Neuronal stem cell (in vitro differentiated cells): ENCODE measurements around the gene ZNF565.

ENCODE experiments used
- DNase-seq: peaks from one replicate; pipeline ENCODE4 v3.0.0-alpha.2; 2013; ENCODE audit warnings: low spot score
- H2AFZ ChIP-seq: one replicate; pipeline ENCODE4 v1.6.1; 2013; ENCODE audit warnings: mild to moderate bottlenecking, low read length, inconsistent platforms
- H2AK5ac ChIP-seq: 2 replicates; pipeline ENCODE4 v1.6.1; 2013; ENCODE audit warnings: low read depth, mild to moderate bottlenecking, inconsistent platforms, low read length, moderate library complexity, mixed read lengths
- H2BK120ac ChIP-seq: 2 replicates; pipeline ENCODE4 v1.6.1; 2013; ENCODE audit warnings: low read depth, mild to moderate bottlenecking, inconsistent platforms, low read length, moderate library complexity, mixed read lengths
- H2BK12ac ChIP-seq: one replicate; pipeline ENCODE4 v1.6.1; 2013; ENCODE audit warnings: low read length, inconsistent platforms
- H2BK15ac ChIP-seq: 2 replicates; pipeline ENCODE4 v1.6.1; 2013; ENCODE audit warnings: mild to moderate bottlenecking, low read length, inconsistent platforms, mixed read lengths
- H2BK5ac ChIP-seq: one replicate; pipeline ENCODE4 v1.6.1; 2013; ENCODE audit warnings: inconsistent platforms, mild to moderate bottlenecking, low read length, moderate library complexity
- H3K14ac ChIP-seq: one replicate; pipeline ENCODE4 v1.6.1; 2013; ENCODE audit warnings: low read length, inconsistent platforms
- H3K18ac ChIP-seq: 2 replicates; pipeline ENCODE4 v1.6.1; 2013; ENCODE audit warnings: low read length, inconsistent platforms
- H3K23ac ChIP-seq: 2 replicates; pipeline ENCODE4 v1.6.1; 2013; ENCODE audit warnings: low read depth, mild to moderate bottlenecking, mixed read lengths, low read length, inconsistent platforms; ENCODE audit not compliant: poor library complexity
- H3K27ac ChIP-seq: replicated peaks from 3 replicates; pipeline ENCODE4 v1.5.1; 2013; ENCODE audit warnings: low read length, inconsistent platforms
- H3K27me3 ChIP-seq, 3 experiments: 2 replicates each; pipeline ENCODE4 v1.6.1; 2013; ENCODE audit warnings: low read length in 3 of 3, mild to moderate bottlenecking in 2 of 3, inconsistent platforms in 1 of 3, low read depth in 1 of 3, mixed read lengths in 1 of 3, moderate library complexity in 1 of 3; ENCODE audit not compliant: control insufficient read depth in 3 of 3, insufficient read depth in 3 of 3
- H3K36me3 ChIP-seq, 2 donors: replicated peaks in 1 of 2; 2 replicates each; pipeline ENCODE4 v1.6.1; 2013; ENCODE audit warnings: low read length in 2 of 2; ENCODE audit not compliant: control insufficient read depth in 2 of 2, insufficient read depth in 2 of 2
- H3K4ac ChIP-seq: 2 replicates; pipeline ENCODE4 v1.6.1; 2013; ENCODE audit warnings: inconsistent platforms, mild to moderate bottlenecking, low read length, moderate library complexity
- H3K4me1 ChIP-seq, 2 donors: 1 replicate in 1 of 2; 2 replicates in 1 of 2; pipeline ENCODE4 v1.6.1; 2013; ENCODE audit warnings: low read length in 2 of 2, low read depth in 1 of 2; ENCODE audit not compliant: control insufficient read depth in 2 of 2, insufficient read depth in 1 of 2
- H3K4me2 ChIP-seq: one replicate; pipeline ENCODE4 v1.6.1; 2013; ENCODE audit warnings: mild to moderate bottlenecking, low read length, inconsistent platforms; ENCODE audit not compliant: insufficient read depth, poor library complexity, severe bottlenecking
- H3K4me3 ChIP-seq, 2 donors: 2 replicates each; pipeline ENCODE4 v1.5.1; 2013; ENCODE audit warnings: low read length in 2 of 2, mild to moderate bottlenecking in 2 of 2, inconsistent platforms in 1 of 2, moderate library complexity in 1 of 2
- H3K79me1 ChIP-seq: one replicate; pipeline ENCODE4 v1.6.1; 2013; ENCODE audit warnings: low read depth, mild to moderate bottlenecking, inconsistent platforms, low read length, moderate library complexity
- H3K9ac ChIP-seq: one replicate; pipeline ENCODE4 v1.6.1; 2013; ENCODE audit warnings: mild to moderate bottlenecking, low read depth, low read length, inconsistent platforms; ENCODE audit not compliant: poor library complexity
- H3K9me3 ChIP-seq, 2 donors: replicated peaks in 1 of 2; 2 replicates each; pipeline versions ENCODE3 to v1.6.1; 2013; ENCODE audit warnings: low read length in 2 of 2, mild to moderate bottlenecking in 2 of 2, inconsistent platforms in 1 of 2, low read depth in 1 of 2, mixed read lengths in 1 of 2, moderate library complexity in 1 of 2; ENCODE audit not compliant: control insufficient read depth in 2 of 2, insufficient read depth in 1 of 2
- H4K8ac ChIP-seq: one replicate; pipeline ENCODE4 v1.6.1; 2013; ENCODE audit warnings: low read depth, mild to moderate bottlenecking, inconsistent platforms, low read length, moderate library complexity
- H4K91ac ChIP-seq: one replicate; pipeline ENCODE4 v1.6.1; 2013; ENCODE audit warnings: low read length, low read depth, mild to moderate bottlenecking, inconsistent platforms; ENCODE audit not compliant: poor library complexity
- WGBS, 2 donors: extraction: QIAGEN DNeasy Blood & Tissue Kit; methylation state at CpG; one replicate each; pipeline ENCODE4 v1.1.7; 2013; ENCODE audit warnings: missing lambda C conversion rate in 2 of 2, mixed read lengths in 1 of 2; ENCODE audit not compliant: insufficient read length in 2 of 2, insufficient replicate concordance in 1 of 2; ENCODE audit errors: extremely low coverage in 2 of 2; 5-methylcytosine and 5-hydroxymethylcytosine counted together

ZNF565 gene

GRCh38 chr19:36203293-36203692 is 11.2 kb downstream of the ZNF565 start:
- no peaks in the 10 kb centered on the region for H3K4me1 ChIP-seq
- no peak overlapping the region for H3K4me2 ChIP-seq
- H4K91ac ChIP-seq = no peak overlapping the region
- H3K18ac ChIP-seq = no peak overlapping the region
- no peak overlapping the region for H3K9ac ChIP-seq
- H4K8ac ChIP-seq = no peak overlapping the region
- no peak overlapping the region for H3K27ac ChIP-seq
- H2BK120ac ChIP-seq = no peak overlapping the region
- H3K36me3 ChIP-seq = peaks cover 0 to 8% of the 10 kb centered on the region in 2 donors
- no peak for DNase-seq
- H3K14ac ChIP-seq = no peak overlapping the region
- no peak overlapping the region for H3K23ac ChIP-seq
- H3K4me3 ChIP-seq = no peak overlapping the region
- no peaks in the 10 kb centered on the region for H3K27me3 ChIP-seq
- no peak overlapping the region for H2AK5ac ChIP-seq
- no peak overlapping the region for H2BK5ac ChIP-seq
- H2BK12ac ChIP-seq = no peak overlapping the region
- no peak overlapping the region for H2AFZ ChIP-seq
- H2BK15ac ChIP-seq = no peak overlapping the region
- no peak overlapping the region for H3K4ac ChIP-seq
- WGBS, 2 donors = no CpG with 5 or more reads among the region's 4 CpGs
- H3K79me1 ChIP-seq = no peaks in the 10 kb centered on the region
- no peaks in the 10 kb centered on the region for H3K9me3 ChIP-seq

DNA sequence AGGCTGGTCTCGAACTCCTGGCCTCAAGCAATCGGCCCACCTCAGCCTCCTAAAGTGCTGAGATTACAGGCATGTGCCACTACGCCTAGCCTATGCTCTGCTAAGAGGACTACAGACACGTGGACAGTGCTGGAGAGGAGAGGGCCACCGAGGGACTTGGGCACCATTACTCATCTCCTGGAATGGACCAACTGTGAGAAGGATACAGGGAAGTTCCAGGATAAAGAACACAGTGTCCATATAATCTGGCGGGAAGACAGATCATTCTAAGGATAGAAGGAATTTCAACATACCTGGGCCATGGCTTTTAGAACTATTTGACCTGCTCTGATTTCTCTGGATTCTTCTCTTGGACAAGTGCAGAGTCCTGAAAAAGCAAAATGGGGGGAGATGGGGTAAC is 12.8 kb downstream of the ZNF565 start:
- H3K79me1 ChIP-seq = no peaks in the 10 kb centered on the region
- no peak overlapping the region for H3K27ac ChIP-seq
- no peak overlapping the region for H2AFZ ChIP-seq
- no peak overlapping the region for H2BK120ac ChIP-seq
- H3K4me3 ChIP-seq = no peak overlapping the region
- H2BK15ac ChIP-seq = no peak overlapping the region
- H2AK5ac ChIP-seq = no peak overlapping the region
- no peak overlapping the region for H3K14ac ChIP-seq
- no peak overlapping the region for H3K18ac ChIP-seq
- no peak overlapping the region for H2BK5ac ChIP-seq
- H4K8ac ChIP-seq = no peak overlapping the region
- no peak overlapping the region for H2BK12ac ChIP-seq
- no peak overlapping the region for H4K91ac ChIP-seq
- H3K4me1 ChIP-seq = no peaks in the 10 kb centered on the region
- no CpG with 5 or more reads among the region's 6 CpGs for WGBS, 2 donors
- no peaks in the 10 kb centered on the region for H3K27me3 ChIP-seq
- no peaks in the 10 kb centered on the region for H3K9me3 ChIP-seq
- no peak overlapping the region for H3K4ac ChIP-seq
- DNase-seq = no peak
- H3K23ac ChIP-seq = no peak overlapping the region
- peaks cover 0 to 8% of the 10 kb centered on the region in 2 donors for H3K36me3 ChIP-seq
- no peak overlapping the region for H3K9ac ChIP-seq
- no peak overlapping the region for H3K4me2 ChIP-seq

- no peak overlapping the region for H2BK12ac ChIP-seq
- H3K27ac ChIP-seq = no peak overlapping the region
- H3K9ac ChIP-seq = no peak overlapping the region
- no peak overlapping the region for H2BK120ac ChIP-seq
- no peak overlapping the region for H2AK5ac ChIP-seq
- no peak overlapping the region for H2BK5ac ChIP-seq
- H3K4me2 ChIP-seq = no peak overlapping the region
- WGBS, 2 donors = no CpG with 5 or more reads among the region's 2 CpGs
- no peak overlapping the region for H3K23ac ChIP-seq
- no peaks in the 10 kb centered on the region for H3K27me3 ChIP-seq
- no peak overlapping the region for H3K18ac ChIP-seq
- no peak overlapping the region for H3K4ac ChIP-seq
- no peak overlapping the region for H2AFZ ChIP-seq
- no peak overlapping the region for H3K4me3 ChIP-seq
- H3K36me3 ChIP-seq = peaks cover 2 to 21% of the 10 kb centered on the region in 2 donors
- no peaks in the 10 kb centered on the region for H3K4me1 ChIP-seq
- no peaks in the 10 kb centered on the region for H3K79me1 ChIP-seq
- no peak overlapping the region for H2BK15ac ChIP-seq
- no peak overlapping the region for H4K91ac ChIP-seq
- DNase-seq = no peak
- no peak overlapping the region for H4K8ac ChIP-seq
- H3K9me3 ChIP-seq = no peaks in the 10 kb centered on the region
- H3K14ac ChIP-seq = no peak overlapping the region
These were observed 16.3 kb downstream of the ZNF565 start for GRCh38 chr19:36198119-36198518.

GRCh38 chr19:36196249-36196648 is 18.2 kb downstream of the ZNF565 start:
- Histone ChIP-seq H3K23ac (no peak overlapping the region), H3K18ac (no peak overlapping the region), H2AK5ac (no peak overlapping the region), H3K4me2 (no peak overlapping the region), H3K79me1 (no peaks in the 10 kb centered on the region), H3K14ac (no peak overlapping the region), H2AFZ (no peak overlapping the region), H3K9me3 (no peaks in the 10 kb centered on the region), H4K91ac (no peak overlapping the region), H2BK12ac (no peak overlapping the region), H2BK5ac (no peak overlapping the region), H2BK15ac (no peak overlapping the region), H3K36me3 (peaks cover 2 to 29% of the 10 kb centered on the region in 2 donors), H3K27ac (no peak overlapping the region), H3K27me3 (no peaks in the 10 kb centered on the region), H3K9ac (no peak overlapping the region), H4K8ac (no peak overlapping the region), H2BK120ac (no peak overlapping the region), H3K4me3 (no peak overlapping the region), H3K4ac (no peak overlapping the region), H3K4me1 (no peaks in the 10 kb centered on the region)
- WGBS, 2 donors = no CpG with 5 or more reads among the region's 2 CpGs
- no peak for DNase-seq
